ENCODE results near the gene C1QTNF9.
"Not testable (repeated sequence)": the region's sequence is repeated elsewhere in the genome, so short reads cannot be mapped to it uniquely, and the experiment has no call there.

C1QTNF9 gene, protein sequence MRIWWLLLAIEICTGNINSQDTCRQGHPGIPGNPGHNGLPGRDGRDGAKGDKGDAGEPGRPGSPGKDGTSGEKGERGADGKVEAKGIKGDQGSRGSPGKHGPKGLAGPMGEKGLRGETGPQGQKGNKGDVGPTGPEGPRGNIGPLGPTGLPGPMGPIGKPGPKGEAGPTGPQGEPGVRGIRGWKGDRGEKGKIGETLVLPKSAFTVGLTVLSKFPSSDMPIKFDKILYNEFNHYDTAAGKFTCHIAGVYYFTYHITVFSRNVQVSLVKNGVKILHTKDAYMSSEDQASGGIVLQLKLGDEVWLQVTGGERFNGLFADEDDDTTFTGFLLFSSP

DNA sequence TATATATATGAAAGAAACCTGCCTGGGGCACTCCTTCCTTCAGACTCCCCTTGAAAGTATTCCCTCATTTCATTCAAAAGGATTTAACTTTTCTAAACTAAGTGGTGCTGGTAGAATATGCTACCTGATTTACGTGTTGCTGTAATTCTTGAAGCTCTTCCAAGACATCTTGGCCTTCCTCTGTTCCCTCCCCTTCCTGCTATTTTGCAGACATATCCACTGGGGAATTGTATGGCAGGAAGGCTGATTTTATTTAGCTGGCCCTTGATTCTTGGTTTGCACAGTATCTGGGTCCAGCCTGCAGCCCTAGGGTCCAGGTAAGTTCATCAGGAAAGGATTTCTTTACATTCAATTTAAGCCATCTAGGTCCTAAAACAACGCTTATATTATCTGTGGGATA, at the start of gene C1QTNF9:
Gene C1QTNF9, plus strand, starts transcription at position 281 of the 400 bp plus-strand sequence. CDS start 6,424 bp downstream, outside the sequence.
- not testable (repeated sequence) for H3K4me3 ChIP-seq; H3K27ac ChIP-seq; DNase-seq (ENCODE audit: low spot score)

DNA sequence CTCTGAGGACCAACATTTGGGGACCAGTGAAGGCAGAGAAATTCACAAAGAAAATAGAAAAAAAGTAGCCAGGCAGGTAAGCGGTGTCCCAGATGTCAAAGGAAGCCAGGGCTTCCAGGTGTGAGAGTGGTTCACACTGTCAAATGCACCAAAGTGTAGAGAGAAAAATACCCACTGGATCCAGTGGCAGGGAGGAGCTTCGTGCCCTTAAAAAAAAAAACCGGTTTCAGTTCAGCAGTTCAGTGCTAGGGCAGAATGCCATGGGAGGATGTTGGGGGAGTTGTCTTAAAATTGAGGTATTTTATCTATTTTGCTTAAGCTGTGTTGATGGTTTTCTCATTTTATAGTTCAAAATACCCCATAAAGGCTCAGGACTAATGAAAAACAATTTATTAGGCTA, 47.8 kb upstream of the C1QTNF9 start:
- DNase-seq (ENCODE audit: low spot score), result peak; percentile 47
- TF ChIP-seq, protein P1, sequence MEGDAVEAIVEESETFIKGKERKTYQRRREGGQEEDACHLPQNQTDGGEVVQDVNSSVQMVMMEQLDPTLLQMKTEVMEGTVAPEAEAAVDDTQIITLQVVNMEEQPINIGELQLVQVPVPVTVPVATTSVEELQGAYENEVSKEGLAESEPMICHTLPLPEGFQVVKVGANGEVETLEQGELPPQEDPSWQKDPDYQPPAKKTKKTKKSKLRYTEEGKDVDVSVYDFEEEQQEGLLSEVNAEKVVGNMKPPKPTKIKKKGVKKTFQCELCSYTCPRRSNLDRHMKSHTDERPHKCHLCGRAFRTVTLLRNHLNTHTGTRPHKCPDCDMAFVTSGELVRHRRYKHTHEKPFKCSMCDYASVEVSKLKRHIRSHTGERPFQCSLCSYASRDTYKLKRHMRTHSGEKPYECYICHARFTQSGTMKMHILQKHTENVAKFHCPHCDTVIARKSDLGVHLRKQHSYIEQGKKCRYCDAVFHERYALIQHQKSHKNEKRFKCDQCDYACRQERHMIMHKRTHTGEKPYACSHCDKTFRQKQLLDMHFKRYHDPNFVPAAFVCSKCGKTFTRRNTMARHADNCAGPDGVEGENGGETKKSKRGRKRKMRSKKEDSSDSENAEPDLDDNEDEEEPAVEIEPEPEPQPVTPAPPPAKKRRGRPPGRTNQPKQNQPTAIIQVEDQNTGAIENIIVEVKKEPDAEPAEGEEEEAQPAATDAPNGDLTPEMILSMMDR (IDR thresholded peaks at IDR 0.05), result no peak
- Histone ChIP-seq H3K27ac (no peak overlapping the region), H3K4me3 (no peak overlapping the region)

DNA sequence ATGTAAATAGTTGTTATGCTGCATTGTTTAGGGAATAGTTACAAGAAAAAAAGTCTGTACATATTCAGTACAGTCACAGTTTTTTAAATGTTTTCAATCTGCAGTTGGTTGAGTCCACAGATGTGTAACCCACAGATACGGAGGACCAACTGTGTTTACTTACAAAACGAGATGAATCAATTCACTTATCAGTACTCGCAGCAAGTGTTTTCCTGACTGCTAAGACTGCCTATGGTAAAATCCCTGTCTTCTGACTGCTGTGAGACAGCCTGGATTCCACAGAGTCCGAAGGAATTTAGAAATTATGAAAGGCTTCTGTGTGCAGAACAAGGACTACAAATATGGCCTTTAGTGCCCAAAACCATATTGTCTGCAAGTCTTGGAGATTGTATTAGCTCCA, 45.7 kb upstream of the C1QTNF9 start:
- DNase-seq (ENCODE audit: low spot score), result peak; percentile 21
- peak overlapping the region in 1 of 2 donors; percentile 12 for H3K27ac ChIP-seq
- H3K4me3 ChIP-seq, result no peak overlapping the region
- TF ChIP-seq, protein P1 (IDR thresholded peaks at IDR 0.05), result no peak

DNA sequence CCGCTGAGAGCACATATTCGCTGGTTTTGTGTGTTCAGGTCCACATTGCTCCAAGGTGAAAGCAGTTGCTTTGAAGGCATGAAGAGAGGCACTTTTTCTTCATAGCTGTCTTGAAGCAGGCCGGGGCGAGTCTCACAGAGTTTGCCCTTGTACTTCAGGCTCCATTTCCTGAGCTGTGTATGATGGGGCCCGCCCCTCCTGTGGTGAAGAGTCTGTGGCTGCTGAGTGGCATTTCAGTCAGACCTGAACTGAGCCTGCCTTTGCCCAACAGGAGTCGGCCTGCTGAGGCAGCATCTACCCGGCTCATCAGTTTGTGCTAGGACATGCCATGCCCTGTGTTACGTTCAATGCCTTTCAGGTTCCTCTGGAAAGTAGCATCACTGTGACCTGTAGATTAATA, 44.4 kb upstream of the C1QTNF9 start:
- DNase-seq (ENCODE audit: low spot score), result peak; percentile 57
- no peak overlapping the region for H3K27ac ChIP-seq
- TF ChIP-seq, protein P1 (IDR thresholded peaks at IDR 0.05), result no peak
- no peak overlapping the region for H3K4me3 ChIP-seq

DNA sequence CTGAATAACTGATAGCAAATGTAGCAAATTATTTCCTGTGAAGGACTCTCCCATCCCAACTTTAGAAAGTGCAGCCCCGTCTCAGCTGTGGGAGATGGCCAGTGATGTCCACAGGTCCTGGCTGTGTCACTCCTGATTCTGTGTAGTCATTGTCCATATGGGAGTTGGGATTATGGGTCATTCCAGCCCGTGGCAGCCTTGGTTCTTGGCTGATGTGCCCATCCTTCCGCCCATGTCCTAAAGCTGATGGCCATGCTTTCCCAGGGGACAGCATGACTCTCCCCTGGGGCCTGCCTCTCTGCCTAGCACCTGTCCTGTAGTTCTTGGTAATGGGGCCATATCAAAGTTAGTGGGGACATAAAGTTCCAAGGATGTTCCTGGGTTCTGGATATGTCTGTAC, 43.9 kb upstream of the C1QTNF9 start:
- Histone ChIP-seq H3K27ac (no peak overlapping the region), H3K4me3 (no peak overlapping the region)
- peak; percentile 55 for DNase-seq (ENCODE audit: low spot score)
- TF ChIP-seq, protein P1 (IDR thresholded peaks at IDR 0.05), result no peak

DNA sequence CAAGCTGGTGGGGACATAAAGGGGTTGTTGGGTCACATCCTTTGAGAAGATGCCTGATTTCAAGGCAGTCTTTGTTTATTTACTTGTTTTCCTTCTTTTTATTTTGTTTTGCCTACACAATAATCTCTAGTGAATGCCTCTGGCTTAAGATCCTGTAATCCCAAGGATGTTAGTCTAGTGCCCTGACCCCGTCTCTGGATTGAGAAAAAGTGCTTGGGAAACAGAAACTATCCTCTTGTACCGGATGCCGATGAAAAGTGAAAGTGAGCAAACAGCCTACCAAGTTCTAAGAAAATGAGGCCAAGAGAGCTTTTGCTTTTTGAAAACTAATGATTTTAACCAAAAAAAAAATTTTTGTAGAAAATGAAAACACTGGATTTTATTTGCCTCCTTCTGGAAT, 42.1 kb upstream of the C1QTNF9 start:
- peak overlapping the region; percentile 57 for H3K4me3 ChIP-seq

DNA sequence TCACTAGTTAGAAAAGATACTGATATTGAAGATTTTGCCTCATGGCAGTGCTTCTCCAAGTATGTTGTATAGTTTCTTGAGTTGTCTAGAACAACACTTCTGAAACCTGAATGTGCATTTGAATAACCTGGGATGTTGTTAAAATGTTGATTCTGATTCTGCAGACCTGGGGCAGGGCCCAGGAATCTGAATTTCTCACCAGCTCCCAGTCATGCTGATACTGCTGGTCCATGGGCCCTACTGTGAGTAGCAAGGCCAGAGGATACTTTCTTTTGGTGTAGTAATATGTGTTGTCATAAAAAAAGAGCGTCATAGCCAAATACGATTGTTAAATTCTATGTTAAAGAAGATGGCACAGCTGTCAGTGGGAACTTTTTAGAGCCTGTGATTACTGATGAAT, 41.6 kb upstream of the C1QTNF9 start:
- peak; percentile 17 for DNase-seq (ENCODE audit: low spot score)
- TF ChIP-seq, protein P1 (IDR thresholded peaks at IDR 0.05), result no peak
- H3K27ac ChIP-seq, result peak overlapping the region in 1 of 2 donors; percentile 52
- peak overlapping the region; percentile 57 for H3K4me3 ChIP-seq

More for the DNA sequence above, 42.1 kb upstream of the C1QTNF9 start:
- TF ChIP-seq, protein P1 (IDR thresholded peaks at IDR 0.05), result no peak
- H3K27ac ChIP-seq, result peak overlapping the region in 1 of 2 donors; percentile 74
- DNase-seq (ENCODE audit: low spot score), result peak; percentile 22

Data from coronary artery (tissue), 2 donors.